HFF-Myc (cell line): ENCODE results near the gene GAL3ST3.

Source experiments
- DNase-seq: peaks from one replicate; pipeline ENCODE4 v3.0.0-alpha.2; 2011; ENCODE audit warnings: low read depth; ENCODE audit errors: extremely low read depth
- H3K4me3 ChIP-seq: replicated peaks from 2 replicates; pipeline ENCODE4 v1.5.1; 2011; ENCODE audit warnings: low read depth, mild to moderate bottlenecking, control low read depth, low read length
- CTCF ChIP-seq: IDR thresholded peaks from 2 replicates; pipeline ENCODE4 v1.5.1; 2012; ENCODE audit warnings: mild to moderate bottlenecking, low read depth, low read length, control low read depth; ENCODE audit errors: missing control alignments

GAL3ST3 gene

GRCh38 chr11:66044757-66045156 is 4.2 kb downstream of the GAL3ST3 start:
- no peak overlapping the region for H3K4me3 ChIP-seq
- no peak for TF ChIP-seq CTCF
- DNase-seq, result no peak

GRCh38 chr11:66042996-66043906 is 5.7 kb downstream of the GAL3ST3 start:
- no peak for TF ChIP-seq CTCF
- no peak for DNase-seq
- no peak overlapping the region for H3K4me3 ChIP-seq

GRCh38 chr11:66042227-66042995 is 6.5 kb downstream of the GAL3ST3 start:
- TF ChIP-seq CTCF, result no peak

GRCh38 chr11:66039765-66040164 is 9.2 kb downstream of the GAL3ST3 start:
- no peak for DNase-seq
- no peak overlapping the region for H3K4me3 ChIP-seq
- no peak for TF ChIP-seq CTCF

More at GRCh38 chr11:66042227-66042995, 6.5 kb downstream of the GAL3ST3 start:
- no peak overlapping the region for H3K4me3 ChIP-seq
- DNase-seq, result no peak

GRCh38 chr11:66037327-66037726 is 11.6 kb downstream of the GAL3ST3 start:
- H3K4me3 ChIP-seq, result no peak overlapping the region
- DNase-seq, result no peak
- TF ChIP-seq CTCF, result no peak

GRCh38 chr11:66036334-66036710 is 12.6 kb downstream of the GAL3ST3 start:
- H3K4me3 ChIP-seq, result no peak overlapping the region
- no peak for DNase-seq
- no peak for TF ChIP-seq CTCF
